ENCODE measurements around the gene ARFGAP2. TPM values are rescaled to one million over a fixed set of nuclear protein-coding genes. Genes with fewer than 3 reads are reported as not detected.

Gene ARFGAP2
- total and polyA plus RNA-seq, 2 of the 8 experiments (the other 6 are each of a cell fraction or from before 2014, with no cell fraction given) = 50.2 to 64.0 TPM

- Histone ChIP-seq H3K23ac (ENCODE audit: insufficient read length) (no peak overlapping the region), H3K9me3 (ENCODE audit: insufficient read depth in 2 of 2, low read depth in 1 of 2, low read length in 1 of 2) (no peaks in the 10 kb centered on the region), H3K79me1 (ENCODE audit: low read depth, low read length) (no peaks in the 10 kb centered on the region), H3K18ac (ENCODE audit: extremely low read depth, low read length) (no peak overlapping the region), H4K20me1 (replicated peaks in 1 of 2; ENCODE audit: control insufficient read depth in 1 of 2, insufficient read depth in 2 of 2, low read length in 2 of 2) (no peaks in the 10 kb centered on the region), H4K91ac (replicated peaks; ENCODE audit: insufficient read length, low read length) (no peak overlapping the region), H3K4ac (replicated peaks; ENCODE audit: insufficient read length, low read depth, low read length) (no peak overlapping the region), H2BK15ac (ENCODE audit: low read length) (no peak overlapping the region), H2BK5ac (ENCODE audit: low read depth, low read length) (no peak overlapping the region), H2BK12ac (ENCODE audit: low read depth, low read length) (no peak overlapping the region), H3K79me2 (ENCODE audit: control insufficient read depth in 1 of 2, insufficient read depth in 2 of 2, low read length in 2 of 2) (no peaks in the 10 kb centered on the region), H3K4me1 (replicated peaks in 1 of 4; ENCODE audit: control insufficient read depth in 3 of 4, insufficient read depth in 4 of 4, low read length in 3 of 4) (peaks cover 2 to 7% (median 5%) of the 10 kb centered on the region in 4 experiments; a peak in 6 of 7 replicates), H3K4me3 (ENCODE audit: extremely low read depth in 1 of 4, insufficient read depth in 2 of 4, low read depth in 3 of 4, low read length in 4 of 4) (no peak overlapping the region), H2AFZ (ENCODE audit: low read length) (no peak overlapping the region), H4K5ac (ENCODE audit: insufficient read length, low read depth, low read length) (no peak overlapping the region), H2BK20ac (ENCODE audit: low read length) (no peak overlapping the region), H3K23me2 (ENCODE audit: low read depth, low read length) (no peaks in the 10 kb centered on the region), H3K27me3 (replicated peaks in 1 of 4; ENCODE audit: control insufficient read depth in 3 of 4, extremely low read depth in 1 of 4, insufficient read depth in 3 of 4, low read length in 3 of 4) (no peaks in the 10 kb centered on the region), H2BK120ac (replicated peaks; ENCODE audit: low read depth, low read length) (no peak overlapping the region), H3K56ac (replicated peaks; ENCODE audit: insufficient read length, low read depth, low read length) (no peak overlapping the region), H3K9ac (replicated peaks in 1 of 4; ENCODE audit: extremely low read depth in 1 of 4, low read depth in 3 of 4, low read length in 3 of 4) (no peak overlapping the region), H3K4me2 (ENCODE audit: insufficient read depth in 1 of 2, low read depth in 2 of 2, low read length in 2 of 2) (no peak overlapping the region), H3K36me3 (ENCODE audit: control insufficient read depth in 2 of 4, insufficient read depth in 4 of 4, low read length in 3 of 4) (no peaks in the 10 kb centered on the region), H3K14ac (ENCODE audit: insufficient read length) (no peak overlapping the region), H4K8ac (ENCODE audit: extremely low read depth, insufficient read depth, low read length) (no peak overlapping the region), H2AK5ac (ENCODE audit: low read depth, low read length) (no peak overlapping the region), H3K27ac (ENCODE audit: low read depth, low read length) (no peak overlapping the region)
- 87% methylated on average over 4 of the region's 4 CpGs; no CpG with 5 or more reads in 1 of the 2 experiments for WGBS, 2 experiments (ENCODE audit: extremely low coverage in 1 of 2, insufficient coverage in 1 of 2, insufficient read length in 1 of 2, insufficient replicate concordance in 2 of 2, low coverage in 1 of 2, low lambda C conversion rate in 2 of 2, missing lambda C conversion rate in 1 of 2)
- TF ChIP-seq RXRA (IDR thresholded peaks at IDR 0.05; ENCODE audit: insufficient read depth, low read depth, low read length) (no peak), BCL11A (IDR thresholded peaks at IDR 0.05; ENCODE audit: low read depth in 2 of 2, low read length in 2 of 2) (no peak), RAD21 (IDR thresholded peaks at IDR 0.05 in 1 of 2, conservative IDR thresholded peaks at IDR 0.05 in 1 of 2; ENCODE audit: low read depth in 2 of 2, low read length in 2 of 2) (no peak), CHD1 (IDR thresholded peaks at IDR 0.05; ENCODE audit: low read depth, low read length) (no peak), SP2 (IDR thresholded peaks at IDR 0.05; ENCODE audit: low read length) (no peak), PHF8 (conservative IDR thresholded peaks at IDR 0.05; ENCODE audit: low read depth, low read length) (no peak)
- POLR2A ChIA-PET (ENCODE audit: partially characterized antibody) = interaction anchor here (2.7 to 3.3 kb wide), 3 partner anchors 13 to 14 kb away, joined by 10 to 14 read pairs (median 14); partner anchors contain the start of genes DDB2 and PACSIN3
- FAIRE-seq = no peak
- DNase-seq (ENCODE audit: low read depth in 1 of 2, low spot score in 2 of 2) = no peak
- CTCF ChIA-PET (ENCODE audit: partially characterized antibody) = interaction anchor here (0.8 to 21.5 kb wide), 4 partner anchors 20 to 43 kb away, joined by 3 to 247 read pairs (median 11); partner anchors contain the start of genes ARFGAP2 and PACSIN3
Measured at GRCh38 chr11:47201015-47201414, 24.3 kb upstream of the ARFGAP2 start.
